HCT116 (cell line): ENCODE results near the gene TERT.

Source experiments
- CTCF ChIP-seq, 3 experiments: fragments of 200-600 bp in 1 of 3; sonication (generic) in 1 of 3; IDR thresholded peaks in 2 of 3; conservative IDR thresholded peaks in 1 of 3; 2 replicates each; pipeline ENCODE4 v1.5.1; 2012 to 2017; ENCODE audit warnings: low read depth in 2 of 3, low read length in 2 of 3, antibody characterized with exemption in 1 of 3, borderline replicate concordance in 1 of 3, control low read depth in 1 of 3, mild to moderate bottlenecking in 1 of 3, mixed read lengths in 1 of 3, mixed run types in 1 of 3, moderate library complexity in 1 of 3; ENCODE audit not compliant: insufficient read depth in 1 of 3
- EZH2phosphoT487 ChIP-seq: fragments of 200-600 bp; IDR thresholded peaks from 2 replicates; pipeline ENCODE4 v1.6.1; 2018; ENCODE audit warnings: antibody characterized with exemption, borderline replicate concordance
- ZFX ChIP-seq: fragments of 450-650 bp; IDR thresholded peaks from 2 replicates; pipeline ENCODE4 v1.6.1; 2017

- TF ChIP-seq ZFX, result no peak
- TF ChIP-seq EZH2phosphoT487, result no peak
- TF ChIP-seq CTCF (IDR thresholded peaks at IDR 0.05 in 2 of 3, conservative IDR thresholded peaks at IDR 0.05 in 1 of 3; ENCODE audit: borderline replicate concordance in 1 of 3, insufficient read depth in 1 of 3, low read depth in 2 of 3, low read length in 2 of 3), result no peak
Measured at GRCh38 chr5:1312206-1312605, 17.3 kb upstream of the TERT start.
